Activated naive CD4-positive, alpha-beta T cell (primary cell): ENCODE results near the gene LCLAT1.

Experiments used
- DNase-seq, 4 experiments: peaks; one replicate each; lab custom pipeline; 2025; lab: John Stamatoyannopoulos, UW

LCLAT1 gene

GRCh38 chr2:30424231-30424630 lies 22.8 kb upstream of the LCLAT1 start:
- DNase-seq: no peak

GRCh38 chr2:30425326-30425725 lies 21.7 kb upstream of the LCLAT1 start:
- no peak for DNase-seq

GRCh38 chr2:30427606-30428347 lies 19.3 kb upstream of the LCLAT1 start:
- DNase-seq: no peak

- no peak for DNase-seq
Measured at GRCh38 chr2:30428348-30428662, 18.7 kb upstream of the LCLAT1 start.

GRCh38 chr2:30428827-30429461 lies 18.1 kb upstream of the LCLAT1 start:
- DNase-seq: no peak

- DNase-seq: no peak
Measured at GRCh38 chr2:30433541-30434299, 13.3 kb upstream of the LCLAT1 start.

GRCh38 chr2:30434708-30435107 lies 12.3 kb upstream of the LCLAT1 start:
- DNase-seq: no peak

- no peak for DNase-seq
Measured at GRCh38 chr2:30436859-30437435, 10.1 kb upstream of the LCLAT1 start.

GRCh38 chr2:30437809-30438548 lies 9.1 kb upstream of the LCLAT1 start:
- DNase-seq: no peak

- no peak for DNase-seq
Measured at GRCh38 chr2:30439296-30439695, 7.8 kb upstream of the LCLAT1 start.

- no peak for DNase-seq
Measured at GRCh38 chr2:30439879-30440278, 7.2 kb upstream of the LCLAT1 start.

GRCh38 chr2:30441023-30441422 lies 6.0 kb upstream of the LCLAT1 start:
- no peak for DNase-seq

- DNase-seq: no peak
Measured at GRCh38 chr2:30443081-30443480, 4.0 kb upstream of the LCLAT1 start.

GRCh38 chr2:30444273-30444672 lies 2.8 kb upstream of the LCLAT1 start:
- no peak for DNase-seq

- DNase-seq: no peak
Measured at GRCh38 chr2:30445266-30445821, 1.7 kb upstream of the LCLAT1 start.

GRCh38 chr2:30446602-30447148 lies 371 bp upstream of the LCLAT1 start:
- DNase-seq: no peak

GRCh38 chr2:30448308-30448707 lies 1.3 kb downstream of the LCLAT1 start:
- no peak for DNase-seq

GRCh38 chr2:30448866-30449265 lies 1.8 kb downstream of the LCLAT1 start:
- no peak for DNase-seq

GRCh38 chr2:30450025-30450424 lies 3.0 kb downstream of the LCLAT1 start:
- DNase-seq: no peak

- no peak for DNase-seq
Measured at GRCh38 chr2:30453498-30453897, 6.5 kb downstream of the LCLAT1 start.

GRCh38 chr2:30454571-30454970 lies 7.5 kb downstream of the LCLAT1 start:
- no peak for DNase-seq
